ENCODE results near the gene EXOSC10. TPM values are rescaled to one million over a fixed set of nuclear protein-coding genes. Genes with fewer than 3 reads are reported as not detected.

EXOSC10 gene
- total RNA-seq, 1 experiment from 2014 or later, result 93.1 TPM

- ChIA-PET CTCF (no interaction called here), POLR2A (no interaction called here)
- DNase-seq (ENCODE audit: low read depth, low spot score) (no peak), ATAC-seq (no peak)
- no peaks in the 10 kb centered on the region for H3K27me3 ChIP-seq (ENCODE audit: control insufficient read depth, insufficient read depth, low read length)
- no peak overlapping the region for H3K4me3 ChIP-seq (ENCODE audit: low read depth in 2 of 2, low read length in 2 of 2)
- peaks cover 8% of the 10 kb centered on the region for H3K36me3 ChIP-seq (ENCODE audit: control insufficient read depth, insufficient read depth, low read length)
- no peaks in the 10 kb centered on the region for H3K4me1 ChIP-seq (ENCODE audit: control insufficient read depth, insufficient read depth, low read length)
- in situ Hi-C loops (cut with HindIII; ENCODE audit: low pct_unique_long_range_greater_than_20kb, low sequenced_read_pairs), result no loop called here
- intact Hi-C loops (cut with micrococcal nuclease; ENCODE audit: unreplicated experiment), result no loop called here
- no TSS peak for BruUV-seq (replicated peaks)
- no peaks in the 10 kb centered on the region for H3K9me3 ChIP-seq (ENCODE audit: control insufficient read depth, insufficient read depth, low read depth, low read length)
- no peak for TF ChIP-seq CTCF (IDR thresholded peaks at IDR 0.05)
- TF ChIP-seq REST (IDR thresholded peaks at IDR 0.05; ENCODE audit: insufficient read depth in 1 of 2, low read depth in 2 of 2, low read length in 1 of 2), result no peak
- TF ChIP-seq POLR2AphosphoS5 (IDR thresholded peaks at IDR 0.05; ENCODE audit: low read depth, low read length), result no peak
- TF ChIP-seq SIN3A (IDR thresholded peaks at IDR 0.05; ENCODE audit: borderline replicate concordance, insufficient read depth, low read depth, low read length), result no peak
- TF ChIP-seq TCF7L2 (IDR thresholded peaks at IDR 0.05; ENCODE audit: low read depth, low read length), result no peak
- no peak overlapping the region for H3K27ac ChIP-seq (ENCODE audit: low read length)
Observed at GRCh38 chr1:11114966-11115365, 15.3 kb upstream of the EXOSC10 start.

GRCh38 chr1:11109047-11109760, 9.5 kb upstream of the EXOSC10 start:
- no peak overlapping the region for H3K4me3 ChIP-seq (ENCODE audit: low read depth in 2 of 2, low read length in 2 of 2)
- ChIA-PET POLR2A (interaction anchor here (0.6 kb wide), 1 partner anchor 39 kb away, joined by 5 read pairs; no protein-coding TSS in a partner anchor), CTCF (no interaction called here)
- no peak overlapping the region for H3K27ac ChIP-seq (ENCODE audit: low read length)
- ATAC-seq (no peak), DNase-seq (ENCODE audit: low read depth, low spot score) (no peak)
- no peaks in the 10 kb centered on the region for H3K4me1 ChIP-seq (ENCODE audit: control insufficient read depth, insufficient read depth, low read length)
- H3K9me3 ChIP-seq (ENCODE audit: control insufficient read depth, insufficient read depth, low read depth, low read length), result no peaks in the 10 kb centered on the region
- BruUV-seq (replicated peaks), result no TSS peak
- peaks cover 21% of the 10 kb centered on the region for H3K36me3 ChIP-seq (ENCODE audit: control insufficient read depth, insufficient read depth, low read length)
- no peaks in the 10 kb centered on the region for H3K27me3 ChIP-seq (ENCODE audit: control insufficient read depth, insufficient read depth, low read length)
- intact Hi-C loops (cut with micrococcal nuclease; ENCODE audit: unreplicated experiment), result no loop called here
- in situ Hi-C loops (cut with HindIII; ENCODE audit: low pct_unique_long_range_greater_than_20kb, low sequenced_read_pairs), result no loop called here
- no peak for TF ChIP-seq TCF7L2 (IDR thresholded peaks at IDR 0.05; ENCODE audit: low read depth, low read length)
- no peak for TF ChIP-seq REST (IDR thresholded peaks at IDR 0.05; ENCODE audit: insufficient read depth in 1 of 2, low read depth in 2 of 2, low read length in 1 of 2)
- TF ChIP-seq POLR2AphosphoS5 (IDR thresholded peaks at IDR 0.05; ENCODE audit: low read depth, low read length), result no peak
- no peak for TF ChIP-seq SIN3A (IDR thresholded peaks at IDR 0.05; ENCODE audit: borderline replicate concordance, insufficient read depth, low read depth, low read length)
- no peak for TF ChIP-seq CTCF (IDR thresholded peaks at IDR 0.05)
